H9 (cell line): Measurements from ENCODE around the gene TSTD1. TPM values are rescaled to one million over a fixed set of nuclear protein-coding genes. Genes with fewer than 3 reads are reported as not detected.

Experiments used
- DNase-seq: peaks from one replicate; pipeline ENCODE4 v3.0.0-alpha.2; 2017
- H2AFZ ChIP-seq: one replicate; pipeline ENCODE4 v1.6.1; 2013; ENCODE audit warnings: mild to moderate bottlenecking, low read length, control low read depth, moderate library complexity
- H2AK5ac ChIP-seq: 2 replicates; pipeline ENCODE4 v1.6.1; 2013; ENCODE audit warnings: low read length, control low read depth, mixed read lengths; ENCODE audit not compliant: insufficient read length
- H2BK120ac ChIP-seq: one replicate; pipeline ENCODE4 v1.6.1; 2013; ENCODE audit warnings: low read depth, mild to moderate bottlenecking, low read length, control low read depth, inconsistent platforms; ENCODE audit not compliant: poor library complexity, severe bottlenecking
- H2BK12ac ChIP-seq: 2 replicates; pipeline ENCODE4 v1.6.1; 2013; ENCODE audit warnings: low read length, control low read depth, mixed read lengths, low read depth; ENCODE audit not compliant: insufficient read length
- H2BK15ac ChIP-seq: 2 replicates; pipeline ENCODE4 v1.6.1; 2013; ENCODE audit warnings: low read depth, low read length, control low read depth
- H2BK20ac ChIP-seq: one replicate; pipeline ENCODE4 v1.6.1; 2013; ENCODE audit warnings: low read depth, mild to moderate bottlenecking, low read length, control low read depth, inconsistent platforms; ENCODE audit not compliant: poor library complexity, severe bottlenecking
- H2BK5ac ChIP-seq: 2 replicates; pipeline ENCODE4 v1.6.1; 2013; ENCODE audit warnings: low read length, control low read depth, mixed read lengths; ENCODE audit not compliant: insufficient read length
- H3K14ac ChIP-seq: 2 replicates; pipeline ENCODE4 v1.6.1; 2013; ENCODE audit warnings: low read length, control low read depth; ENCODE audit not compliant: insufficient read depth
- H3K18ac ChIP-seq: 2 replicates; pipeline ENCODE4 v1.6.1; 2013; ENCODE audit warnings: low read depth, mild to moderate bottlenecking, mixed read lengths, low read length, control low read depth; ENCODE audit not compliant: insufficient read length
- H3K23ac ChIP-seq: 2 replicates; pipeline ENCODE4 v1.6.1; 2013; ENCODE audit warnings: low read length, control low read depth, mixed read lengths, low read depth; ENCODE audit not compliant: insufficient read length
- H3K23me2 ChIP-seq: 2 replicates; pipeline ENCODE4 v1.6.1; 2013; ENCODE audit warnings: low read depth, mild to moderate bottlenecking, mixed read lengths, low read length, control low read depth; ENCODE audit not compliant: insufficient read length, poor library complexity, severe bottlenecking
- H3K27ac ChIP-seq: 2 replicates; pipeline ENCODE4 v1.5.1; 2013; ENCODE audit warnings: low read length, control low read depth, mixed read lengths, low read depth; ENCODE audit not compliant: insufficient read length
- H3K27me3 ChIP-seq: 2 replicates; pipeline ENCODE4 v1.6.1; 2013; ENCODE audit warnings: low read length, control low read depth, inconsistent platforms; ENCODE audit not compliant: insufficient read depth
- H3K4ac ChIP-seq: 2 replicates; pipeline ENCODE4 v1.6.1; 2013; ENCODE audit warnings: low read depth, mild to moderate bottlenecking, control low read depth, inconsistent platforms, low read length, moderate library complexity
- H3K4me1 ChIP-seq: 2 replicates; pipeline ENCODE4 v1.6.1; 2013; ENCODE audit warnings: low read length, control low read depth, inconsistent platforms; ENCODE audit not compliant: insufficient read depth
- H3K4me2 ChIP-seq: 2 replicates; pipeline ENCODE4 v1.6.1; 2013; ENCODE audit warnings: low read length, control low read depth, mixed read lengths; ENCODE audit not compliant: insufficient read length, insufficient read depth
- H3K56ac ChIP-seq: 2 replicates; pipeline ENCODE4 v1.6.1; 2013; ENCODE audit warnings: low read depth, mild to moderate bottlenecking, mixed read lengths, low read length, control low read depth; ENCODE audit not compliant: insufficient read length
- H3K79me1 ChIP-seq: 2 replicates; pipeline ENCODE4 v1.6.1; 2013; ENCODE audit warnings: low read depth, mild to moderate bottlenecking, moderate library complexity, low read length, control low read depth, inconsistent platforms; ENCODE audit not compliant: insufficient read depth, poor library complexity, severe bottlenecking
- H3K79me2 ChIP-seq: 2 replicates; pipeline ENCODE4 v1.6.1; 2013; ENCODE audit warnings: low read length, control low read depth, inconsistent platforms; ENCODE audit not compliant: insufficient read depth
- H3K9ac ChIP-seq: 2 replicates; pipeline ENCODE4 v1.6.1; 2013; ENCODE audit warnings: low read length, control low read depth, mixed read lengths; ENCODE audit not compliant: insufficient read length; ENCODE audit errors: extremely low read depth
- H3K9me3 ChIP-seq: one replicate; pipeline ENCODE4 v1.6.1; 2013; ENCODE audit warnings: low read depth, low read length, inconsistent platforms; ENCODE audit not compliant: control insufficient read depth
- H3T11ph ChIP-seq: one replicate; pipeline ENCODE4 v1.6.1; 2013; ENCODE audit warnings: mild to moderate bottlenecking, low read length, control low read depth, inconsistent platforms
- H4K20me1 ChIP-seq: one replicate; pipeline ENCODE4 v1.6.1; 2013; ENCODE audit not compliant: control insufficient read depth, insufficient read length, insufficient read depth
- H4K5ac ChIP-seq: 2 replicates; pipeline ENCODE4 v1.6.1; 2013; ENCODE audit warnings: low read depth, mild to moderate bottlenecking, mixed read lengths, low read length, control low read depth; ENCODE audit not compliant: insufficient read length
- H4K8ac ChIP-seq: replicated peaks from 2 replicates; pipeline ENCODE4 v1.6.1; 2013; ENCODE audit warnings: low read length, control low read depth, mixed read lengths, low read depth; ENCODE audit not compliant: insufficient read length
- H4K91ac ChIP-seq: 2 replicates; pipeline ENCODE4 v1.6.1; 2013; ENCODE audit warnings: low read depth, mild to moderate bottlenecking, moderate library complexity, mixed read lengths, low read length, control low read depth; ENCODE audit not compliant: insufficient read length
- H3K27ac Mint-ChIP-seq, 3 experiments: 2 replicates in 2 of 3; 3 replicates in 1 of 3; pipeline ENCODE4 v1.8.0; 2020 to 2021; ENCODE audit warnings: mixed read lengths in 3 of 3, mild to moderate bottlenecking in 1 of 3, moderate library complexity in 1 of 3
- H3K27me3 Mint-ChIP-seq: 2 replicates; pipeline ENCODE4 v1.8.0; 2021; ENCODE audit warnings: low read depth, mild to moderate bottlenecking, moderate library complexity, mixed read lengths
- H3K36me3 Mint-ChIP-seq, 3 experiments: 2 replicates in 2 of 3; 3 replicates in 1 of 3; pipeline ENCODE4 v1.8.0; 2020 to 2021; ENCODE audit warnings: low read depth in 3 of 3, mixed read lengths in 3 of 3; ENCODE audit not compliant: insufficient read depth in 1 of 3
- H3K4me1 Mint-ChIP-seq, 2 experiments: 2 replicates each; pipeline ENCODE4 v1.8.0; 2020; ENCODE audit warnings: mixed read lengths in 2 of 2
- H3K4me3 Mint-ChIP-seq, 2 experiments: 2 replicates in 1 of 2; 3 replicates in 1 of 2; pipeline ENCODE4 v1.8.0; 2020 to 2021; ENCODE audit warnings: mild to moderate bottlenecking in 2 of 2, mixed read lengths in 2 of 2, moderate library complexity in 1 of 2
- H3K9me3 Mint-ChIP-seq, 2 experiments: 2 replicates in 1 of 2; 3 replicates in 1 of 2; pipeline ENCODE4 v1.8.0; 2020; ENCODE audit warnings: mild to moderate bottlenecking in 2 of 2, mixed read lengths in 2 of 2, moderate library complexity in 1 of 2
- WGBS: extraction: QIAGEN DNeasy Blood & Tissue Kit; methylation state at CpG from one replicate; pipeline ENCODE4 v1.1.7; 2013; ENCODE audit warnings: missing lambda C conversion rate, low lambda C conversion rate, mixed read lengths; ENCODE audit not compliant: insufficient read length; ENCODE audit errors: extremely low coverage; 5-methylcytosine and 5-hydroxymethylcytosine counted together
- total RNA-seq: library from RNA; stranded (reverse); gene quantifications from 2 replicates; pipeline ENCODE4 v1.2.1, GENCODE V29; 2021
- TF ChIP-seq, protein P1 (sequence below): fragments of 200-600 bp; sonication (generic); conservative IDR thresholded peaks from 3 replicates; pipeline ENCODE4 v1.8.0; 2021; ENCODE audit warnings: antibody characterized with exemption, mild to moderate bottlenecking

The TSTD1 gene
- total RNA-seq, 1 experiment from 2014 or later, result 73.7 TPM

DNA sequence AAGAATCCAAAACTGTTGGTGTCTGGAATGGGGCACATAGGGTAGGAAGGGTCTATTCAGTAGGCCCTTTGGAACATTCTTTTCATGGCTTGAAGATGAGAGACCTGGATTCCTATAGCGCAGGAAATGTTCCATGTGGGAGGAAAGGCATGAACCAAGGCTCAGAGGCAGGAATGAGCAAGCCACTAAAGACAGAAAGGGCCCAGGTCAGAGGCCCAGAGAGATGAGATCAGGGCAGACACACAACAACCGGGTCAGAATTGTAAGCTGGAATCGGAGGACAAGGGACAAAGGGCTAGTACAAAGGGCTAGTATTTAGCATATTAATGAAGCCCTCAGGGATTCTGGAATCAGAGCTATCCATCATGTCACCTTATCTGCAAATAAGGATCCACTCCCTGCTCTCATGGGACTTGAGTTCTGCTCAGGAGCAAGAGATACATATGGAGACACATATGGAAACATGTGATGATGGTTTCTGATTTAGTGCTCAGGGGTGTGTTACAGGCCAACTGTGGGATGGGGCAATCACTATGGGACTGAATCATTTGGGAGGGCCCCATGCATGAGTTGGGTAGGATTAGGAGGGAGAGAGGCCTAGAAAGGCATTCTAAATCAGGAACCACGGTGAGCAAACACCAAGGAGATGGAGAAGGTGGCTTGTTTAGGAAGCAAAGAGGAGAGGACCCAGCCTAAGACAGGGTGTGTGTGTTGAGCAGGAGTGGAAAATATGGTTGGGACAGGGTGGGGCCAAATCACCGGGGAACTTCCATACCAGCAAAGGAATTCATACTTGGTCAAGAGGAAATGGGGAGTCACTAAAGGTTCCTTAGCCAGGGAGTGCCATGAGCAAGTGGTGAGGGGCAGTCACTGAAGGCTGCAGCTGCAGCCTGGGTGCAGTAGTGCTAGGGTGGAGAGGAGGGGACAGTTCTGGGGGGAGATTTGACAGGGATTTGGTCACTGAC is 42.0 kb upstream of the TSTD1 start:
- H3K4me3 Mint-ChIP-seq, result no peak overlapping the region

More for the DNA sequence above, 42.0 kb upstream of the TSTD1 start:
- H3K27ac Mint-ChIP-seq, result peak overlapping the region in 1 of 3 experiments; percentile 13; a peak in 1 of 7 replicates
- Histone ChIP-seq H3K9ac (no peak overlapping the region), H3K79me2 (no peaks in the 10 kb centered on the region), H3K4me2 (no peak overlapping the region), H2BK15ac (no peak overlapping the region), H2AK5ac (no peak overlapping the region), H3K27me3 (no peaks in the 10 kb centered on the region), H3K79me1 (no peaks in the 10 kb centered on the region), H3K56ac (no peak overlapping the region), H2AFZ (no peak overlapping the region), H3K27ac (no peak overlapping the region), H2BK20ac (no peak overlapping the region), H4K20me1 (no peaks in the 10 kb centered on the region), H3K23me2 (no peaks in the 10 kb centered on the region), H4K5ac (no peak overlapping the region), H3K18ac (no peak overlapping the region), H2BK120ac (no peak overlapping the region), H3K4ac (no peak overlapping the region), H2BK12ac (no peak overlapping the region), H3K14ac (no peak overlapping the region), H2BK5ac (no peak overlapping the region), H3K4me1 (no peaks in the 10 kb centered on the region), H3T11ph (no peak overlapping the region), H3K23ac (no peak overlapping the region), H3K9me3 (no peaks in the 10 kb centered on the region), H4K8ac (no peak overlapping the region), H4K91ac (no peak overlapping the region)
- no peaks in the 10 kb centered on the region for H3K36me3 Mint-ChIP-seq
- DNase-seq, result no peak
- TF ChIP-seq, protein P1, sequence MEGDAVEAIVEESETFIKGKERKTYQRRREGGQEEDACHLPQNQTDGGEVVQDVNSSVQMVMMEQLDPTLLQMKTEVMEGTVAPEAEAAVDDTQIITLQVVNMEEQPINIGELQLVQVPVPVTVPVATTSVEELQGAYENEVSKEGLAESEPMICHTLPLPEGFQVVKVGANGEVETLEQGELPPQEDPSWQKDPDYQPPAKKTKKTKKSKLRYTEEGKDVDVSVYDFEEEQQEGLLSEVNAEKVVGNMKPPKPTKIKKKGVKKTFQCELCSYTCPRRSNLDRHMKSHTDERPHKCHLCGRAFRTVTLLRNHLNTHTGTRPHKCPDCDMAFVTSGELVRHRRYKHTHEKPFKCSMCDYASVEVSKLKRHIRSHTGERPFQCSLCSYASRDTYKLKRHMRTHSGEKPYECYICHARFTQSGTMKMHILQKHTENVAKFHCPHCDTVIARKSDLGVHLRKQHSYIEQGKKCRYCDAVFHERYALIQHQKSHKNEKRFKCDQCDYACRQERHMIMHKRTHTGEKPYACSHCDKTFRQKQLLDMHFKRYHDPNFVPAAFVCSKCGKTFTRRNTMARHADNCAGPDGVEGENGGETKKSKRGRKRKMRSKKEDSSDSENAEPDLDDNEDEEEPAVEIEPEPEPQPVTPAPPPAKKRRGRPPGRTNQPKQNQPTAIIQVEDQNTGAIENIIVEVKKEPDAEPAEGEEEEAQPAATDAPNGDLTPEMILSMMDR, result no peak
- peaks cover 40 to 41% of the 10 kb centered on the region in 2 experiments for H3K4me1 Mint-ChIP-seq
- no peaks in the 10 kb centered on the region for H3K9me3 Mint-ChIP-seq
- H3K27me3 Mint-ChIP-seq, result no peaks in the 10 kb centered on the region; the same call in 1 of the 2 replicates
- no CpG with 5 or more reads among the region's 5 CpGs for WGBS
